Fibroblast of skin of right quadriceps (primary cell): ENCODE results near the gene TLE7.

Source experiments
- DNase-seq: peaks from one replicate; pipeline ENCODE4 v3.0.0-alpha.2; 2013

The TLE7 gene

GRCh38 chr16:71442051-71442440 lies at the start of gene TLE7:
TLE7 (minus strand) TSS chr16:71442054; CDS start chr16:71433324, 8,730 bp downstream.
- no peak for DNase-seq

- DNase-seq, result no peak
Measured at GRCh38 chr16:71491054-71491453, 49.2 kb upstream of the TLE7 start.

GRCh38 chr16:71490361-71490760 lies 48.5 kb upstream of the TLE7 start:
- DNase-seq, result no peak

- DNase-seq, result no peak
Measured at GRCh38 chr16:71489122-71489521, 47.3 kb upstream of the TLE7 start, which contains the start of gene ZNF19. ZNF19 (minus strand) TSS chr16:71489324; CDS start chr16:71482114, 7,210 bp downstream.

- peak; percentile 91 for DNase-seq
Measured at GRCh38 chr16:71484006-71484893, 42.4 kb upstream of the TLE7 start.

- no peak for DNase-seq
Measured at GRCh38 chr16:71482569-71482968, 40.7 kb upstream of the TLE7 start.

- DNase-seq, result no peak
Measured at GRCh38 chr16:71480956-71481355, 39.1 kb upstream of the TLE7 start.

GRCh38 chr16:71479420-71479819 lies 37.6 kb upstream of the TLE7 start:
- DNase-seq, result no peak

- no peak for DNase-seq
Measured at GRCh38 chr16:71476457-71477124, 34.7 kb upstream of the TLE7 start.

- DNase-seq, result peak; percentile 94
Measured at GRCh38 chr16:71474864-71475263, 33.0 kb upstream of the TLE7 start.

GRCh38 chr16:71473891-71474290 lies 32.0 kb upstream of the TLE7 start:
- DNase-seq, result no peak

- no peak for DNase-seq
Measured at GRCh38 chr16:71472931-71473330, 31.1 kb upstream of the TLE7 start.

- DNase-seq, result no peak
Measured at GRCh38 chr16:71472051-71472450, 30.2 kb upstream of the TLE7 start.

- peak; percentile 39 for DNase-seq
Measured at GRCh38 chr16:71467810-71468209, 26.0 kb upstream of the TLE7 start.

- DNase-seq, result no peak
Measured at GRCh38 chr16:71464231-71464630, 22.4 kb upstream of the TLE7 start.

- peak; percentile 70 for DNase-seq
Measured at GRCh38 chr16:71461686-71462648, 20.1 kb upstream of the TLE7 start, which contains the start of gene ZNF23. ZNF23 (minus strand) TSS chr16:71462247; CDS start chr16:71456796, 5,451 bp downstream.

GRCh38 chr16:71460941-71461340 lies 19.1 kb upstream of the TLE7 start:
- DNase-seq, result no peak

GRCh38 chr16:71460236-71460635 lies 18.4 kb upstream of the TLE7 start:
- peak; percentile 93 for DNase-seq

- no peak for DNase-seq
Measured at GRCh38 chr16:71459510-71459909, 17.7 kb upstream of the TLE7 start.

GRCh38 chr16:71456801-71457200 lies 14.9 kb upstream of the TLE7 start:
- DNase-seq, result no peak

- no peak for DNase-seq
Measured at GRCh38 chr16:71453036-71453435, 11.2 kb upstream of the TLE7 start.

- no peak for DNase-seq
Measured at GRCh38 chr16:71449020-71449419, 7.2 kb upstream of the TLE7 start.
